ENCODE measurements around the gene PRAC1.
A peak's percentile ranks its signal among the peaks of the same experiment; 100 is the strongest.

Gene PRAC1

DNA sequence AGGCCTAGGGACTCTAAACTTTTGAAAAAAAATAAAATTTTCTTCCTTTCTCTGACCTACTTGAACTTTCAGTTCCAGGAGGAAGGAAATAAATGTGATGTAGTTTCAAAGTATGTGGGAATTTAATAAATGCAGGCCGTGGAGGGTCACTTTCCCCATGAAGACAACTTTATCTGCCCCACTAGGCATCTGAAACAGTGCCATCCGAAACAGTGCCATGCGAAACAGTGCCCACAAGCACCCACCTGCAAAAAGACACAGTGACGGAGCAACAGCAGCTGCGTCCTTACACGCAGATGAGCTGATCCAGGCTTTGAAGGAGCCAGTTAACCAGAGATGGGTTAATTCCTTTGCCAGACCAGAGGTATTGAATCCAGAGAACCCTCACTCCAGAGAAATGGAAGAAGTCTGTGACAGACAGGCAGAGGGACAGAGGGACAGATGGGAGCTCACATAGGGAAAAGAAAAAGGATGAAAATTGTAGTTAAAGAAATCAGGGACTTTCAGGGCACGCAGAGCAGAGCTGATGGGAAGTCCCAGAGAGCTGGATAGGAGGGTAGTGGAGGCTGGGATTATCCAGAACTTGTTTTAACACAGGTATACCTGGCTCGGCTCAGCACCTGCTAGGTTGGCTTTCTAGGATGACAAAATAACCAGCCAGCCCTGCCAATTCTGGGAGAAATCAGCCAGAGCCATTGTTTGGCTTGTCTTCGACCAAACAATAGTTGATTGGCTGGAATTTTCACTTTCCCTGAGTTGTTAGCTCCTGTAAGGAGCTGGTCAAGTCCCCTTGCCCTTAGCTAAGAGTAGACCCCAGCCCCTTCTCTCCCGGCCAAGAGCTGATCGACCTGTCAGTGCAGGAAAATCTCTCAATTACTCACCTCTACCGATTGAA is 23.3 kb upstream of the PRAC1 start:
- TF ChIP-seq, protein P1, sequence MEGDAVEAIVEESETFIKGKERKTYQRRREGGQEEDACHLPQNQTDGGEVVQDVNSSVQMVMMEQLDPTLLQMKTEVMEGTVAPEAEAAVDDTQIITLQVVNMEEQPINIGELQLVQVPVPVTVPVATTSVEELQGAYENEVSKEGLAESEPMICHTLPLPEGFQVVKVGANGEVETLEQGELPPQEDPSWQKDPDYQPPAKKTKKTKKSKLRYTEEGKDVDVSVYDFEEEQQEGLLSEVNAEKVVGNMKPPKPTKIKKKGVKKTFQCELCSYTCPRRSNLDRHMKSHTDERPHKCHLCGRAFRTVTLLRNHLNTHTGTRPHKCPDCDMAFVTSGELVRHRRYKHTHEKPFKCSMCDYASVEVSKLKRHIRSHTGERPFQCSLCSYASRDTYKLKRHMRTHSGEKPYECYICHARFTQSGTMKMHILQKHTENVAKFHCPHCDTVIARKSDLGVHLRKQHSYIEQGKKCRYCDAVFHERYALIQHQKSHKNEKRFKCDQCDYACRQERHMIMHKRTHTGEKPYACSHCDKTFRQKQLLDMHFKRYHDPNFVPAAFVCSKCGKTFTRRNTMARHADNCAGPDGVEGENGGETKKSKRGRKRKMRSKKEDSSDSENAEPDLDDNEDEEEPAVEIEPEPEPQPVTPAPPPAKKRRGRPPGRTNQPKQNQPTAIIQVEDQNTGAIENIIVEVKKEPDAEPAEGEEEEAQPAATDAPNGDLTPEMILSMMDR (conservative IDR thresholded peaks at IDR 0.05) = no peak
- peak overlapping the region; percentile 100 for H3K27ac ChIP-seq

DNA sequence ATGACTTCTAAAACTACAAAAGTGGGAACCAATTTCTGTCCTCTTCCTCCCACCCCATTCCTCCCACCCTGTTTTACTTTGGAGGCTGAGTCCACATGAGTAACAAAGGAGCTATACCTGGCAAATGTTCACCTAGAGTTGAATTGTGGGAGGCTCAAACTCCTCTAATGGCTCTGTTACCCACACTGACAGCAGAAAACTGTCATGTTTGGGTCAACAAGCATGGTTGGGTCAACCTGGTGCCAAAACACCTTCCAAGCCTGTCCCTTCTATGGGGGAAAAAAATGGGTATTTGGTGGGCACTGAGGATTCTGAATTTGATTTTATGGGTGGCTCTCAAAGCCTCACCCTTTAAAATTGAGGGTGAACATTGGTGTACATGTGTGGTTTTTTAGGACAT is 18.2 kb upstream of the PRAC1 start:
- no peak overlapping the region for H3K27ac ChIP-seq
- TF ChIP-seq, protein P1 (conservative IDR thresholded peaks at IDR 0.05) = no peak

DNA sequence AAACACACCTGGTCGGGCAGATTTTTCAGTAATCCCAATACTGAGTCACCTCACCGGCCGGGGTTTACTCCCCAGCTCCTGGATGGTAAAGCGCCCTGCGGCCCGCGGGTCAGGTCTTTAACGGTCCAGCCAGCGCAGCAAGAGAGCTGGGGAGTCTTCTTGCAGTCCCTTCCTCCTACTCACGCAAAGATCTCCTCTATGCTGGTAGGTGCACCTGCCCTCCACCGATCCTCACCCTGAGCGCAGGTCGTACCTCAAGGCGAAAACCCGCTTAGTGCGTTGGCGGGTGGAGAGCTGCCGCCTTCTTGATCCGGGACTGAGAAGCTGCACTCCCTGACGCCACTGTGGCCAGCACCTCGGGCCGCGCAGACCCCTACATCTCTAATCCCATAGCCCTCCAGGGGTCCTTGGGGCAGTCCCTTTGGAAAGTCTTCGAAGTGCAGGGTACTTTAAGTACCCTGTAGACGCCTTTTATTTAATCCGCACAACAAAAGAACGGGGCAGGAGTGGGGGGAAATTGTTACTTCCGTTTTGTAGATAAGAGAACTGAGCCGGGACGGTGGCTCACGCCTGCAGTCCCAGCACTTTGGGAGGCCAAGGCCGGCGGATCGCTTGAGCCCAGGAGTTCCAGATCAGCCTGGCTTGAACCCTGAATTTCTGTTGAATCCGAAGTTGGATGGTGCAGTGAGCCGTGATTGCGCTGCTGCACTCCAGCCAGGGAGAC is 16.6 kb upstream of the PRAC1 start:
- TF ChIP-seq, protein P1 (conservative IDR thresholded peaks at IDR 0.05) = no peak
- no peak overlapping the region for H3K27ac ChIP-seq

DNA sequence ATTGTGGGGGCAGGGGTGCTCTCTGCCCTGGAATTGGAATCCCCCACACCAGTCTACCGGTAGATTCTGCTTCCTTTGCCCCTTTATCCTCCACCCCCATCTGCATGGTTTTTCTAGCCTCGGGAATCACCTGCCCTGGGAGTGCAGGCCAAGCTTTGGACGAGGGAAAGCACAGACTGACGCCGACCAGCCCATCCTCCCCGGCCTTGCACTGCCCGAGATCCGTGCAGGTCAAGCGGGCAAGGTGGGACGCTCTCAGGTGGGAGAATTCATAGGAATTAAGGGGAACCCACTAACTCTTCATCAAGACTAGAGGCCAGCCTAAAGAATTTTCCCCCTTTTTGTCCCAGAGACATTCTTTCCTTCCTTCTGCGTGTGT is 16.1 kb upstream of the PRAC1 start:
- H3K27ac ChIP-seq = no peak overlapping the region
- TF ChIP-seq, protein P1 (conservative IDR thresholded peaks at IDR 0.05) = no peak

DNA sequence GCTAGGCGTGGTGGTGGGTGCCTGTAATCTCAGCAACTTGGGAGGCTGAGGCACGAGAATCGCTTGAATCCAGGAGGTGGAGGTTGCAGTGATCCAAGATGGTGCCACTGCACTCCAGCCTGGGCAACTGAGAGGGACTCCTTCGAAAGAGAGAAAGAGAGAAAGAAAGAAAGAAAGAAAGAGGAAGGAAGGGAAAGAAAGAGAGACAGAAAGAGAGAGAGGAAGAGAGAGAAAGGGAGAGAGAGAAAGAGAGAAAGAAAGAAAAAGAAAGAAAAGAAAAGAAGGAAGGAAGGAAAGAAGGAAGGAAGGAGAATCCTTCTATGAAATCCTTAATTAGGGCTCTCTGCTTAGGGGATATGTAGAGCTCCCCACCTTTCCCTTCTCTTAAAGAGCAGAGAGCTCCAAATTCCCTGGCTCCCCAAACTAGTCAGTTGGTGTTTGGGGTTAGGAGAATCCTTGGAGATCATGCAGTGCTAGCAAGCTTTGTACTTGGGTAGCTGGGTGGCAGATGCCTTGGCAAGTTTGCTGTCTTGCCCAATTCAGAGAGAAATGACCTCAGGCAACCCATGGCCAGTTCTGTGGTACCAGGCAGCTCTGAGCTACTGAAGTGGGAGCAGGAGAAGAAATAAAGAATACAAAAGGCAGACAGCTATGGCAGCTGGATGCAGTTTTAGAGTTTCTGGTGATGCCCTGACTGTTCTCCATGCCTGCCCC is 15.2 kb upstream of the PRAC1 start:
- TF ChIP-seq, protein P1 (conservative IDR thresholded peaks at IDR 0.05) = no peak
- H3K27ac ChIP-seq = no peak overlapping the region

DNA sequence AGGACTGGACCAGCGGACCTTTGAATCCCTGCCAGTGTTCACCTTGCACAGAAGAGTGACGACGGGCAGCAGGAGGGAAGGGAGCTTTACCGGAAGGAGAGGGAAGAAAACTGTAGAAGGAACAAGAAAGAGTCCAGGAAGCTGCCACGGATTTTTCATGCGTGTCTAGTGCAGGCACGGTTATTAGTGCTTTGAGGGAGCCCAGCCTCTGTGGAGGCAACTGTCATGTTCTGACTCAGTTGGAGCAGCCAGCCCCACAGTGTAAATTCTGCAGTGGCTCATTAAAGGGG is 12.7 kb upstream of the PRAC1 start:
- TF ChIP-seq, protein P1 (conservative IDR thresholded peaks at IDR 0.05) = no peak
- peak overlapping the region; percentile 100 for H3K27ac ChIP-seq

Data from VCaP (cell line).